ENCODE results near the gene OR10K2. TPM values are rescaled to one million over a fixed set of nuclear protein-coding genes. Genes with fewer than 3 reads are reported as not detected.

OR10K2 gene
- total RNA-seq, result not detected in 2 replicates

GRCh38 chr1:158426137-158426536, at the start of gene OR10K2:
TSS of gene OR10K2 (minus strand) at chr1:158426237. CDS start at chr1:158420866, 5,371 bp downstream.

GRCh38 chr1:158471920-158472319, 45.9 kb upstream of the OR10K2 start, which contains the start of gene OR10R2:
TSS of gene OR10R2 (plus strand) at chr1:158472220. CDS start at chr1:158472326, 106 bp downstream.

GRCh38 chr1:158461534-158461933, 35.5 kb upstream of the OR10K2 start, which contains the start of gene OR10K1:
TSS of gene OR10K1 (plus strand) at chr1:158461834. CDS start at chr1:158465562, 3,728 bp downstream.

GRCh38 chr1:158398818-158399514, 27.1 kb downstream of the OR10K2 start, which contains the start of gene OR10T2:
TSS of gene OR10T2 (minus strand) at chr1:158399466. CDS start at chr1:158399466, 0 bp downstream.

Other genes with a start within 250 kb of the OR10K2 start
- gene CD1D, start 245.3 kb downstream of the OR10K2 start, total RNA-seq, result 0.09 TPM in 1 of 2 replicates, not detected in the other
- gene CD1A, start 171.8 kb downstream of the OR10K2 start, total RNA-seq, result not detected in 2 replicates
- gene CD1C, start 136.3 kb downstream of the OR10K2 start, total RNA-seq, result not detected in 2 replicates
- not detected in 2 replicates for gene CD1B, start 94.7 kb downstream of the OR10K2 start, total RNA-seq
- gene CD1E, start 72.3 kb downstream of the OR10K2 start, total RNA-seq, result not detected in 2 replicates
- gene OR10T2, start 26.8 kb downstream of the OR10K2 start, total RNA-seq, result not detected in 2 replicates
- not detected in 2 replicates for gene OR10K1, start 35.6 kb upstream of the OR10K2 start, total RNA-seq
- gene OR10R2, start 46.0 kb upstream of the OR10K2 start, total RNA-seq, result not detected in 2 replicates
- gene OR6Y1, start 128.2 kb upstream of the OR10K2 start, total RNA-seq, result not detected in 2 replicates
- not detected in 2 replicates for gene OR6P1, start 144.3 kb upstream of the OR10K2 start, total RNA-seq
- not detected in 2 replicates for gene OR10X1, start 153.7 kb upstream of the OR10K2 start, total RNA-seq
- gene OR10Z1, start 179.0 kb upstream of the OR10K2 start, total RNA-seq, result not detected in 2 replicates

All from endothelial cell of coronary artery (primary cell).